Measurements from ENCODE around the gene CRHR1.

GRCh38 chr17:45791041-45791582 is 7.0 kb downstream of the CRHR1 start:
- TF ChIP-seq CTCF (IDR thresholded peaks at IDR 0.05) (no peak), POLR2A (IDR thresholded peaks at IDR 0.05) (no peak)

All from body of pancreas (tissue), 4 donors.